CD14-positive monocyte (primary cell): ENCODE measurements around the gene ALS2CL. TPM values are rescaled to one million over a fixed set of nuclear protein-coding genes. Genes with fewer than 3 reads are reported as not detected.

Experiments used
- DNase-seq, 3 donors: peaks; one replicate each; pipeline ENCODE4 v3.0.0-alpha.2; 2011 to 2022
- H2AFZ ChIP-seq: 2 replicates; pipeline ENCODE4 v1.6.0; 2012; ENCODE audit warnings: mild to moderate bottlenecking, low read depth, low read length, inconsistent platforms; ENCODE audit not compliant: insufficient read depth, poor library complexity, severe bottlenecking
- H3K27ac ChIP-seq, 2 donors: 1 replicate in 1 of 2; 2 replicates in 1 of 2; pipeline ENCODE4 v1.5.1; 2012 to 2013; ENCODE audit warnings: low read length in 2 of 2, control low read depth in 1 of 2, inconsistent platforms in 1 of 2, low read depth in 1 of 2, mild to moderate bottlenecking in 1 of 2
- H3K27me3 ChIP-seq, 2 donors: one replicate each; pipeline versions ENCODE4 v1.6.0 to v1.6.1; 2011 to 2013; ENCODE audit warnings: low read length in 2 of 2; ENCODE audit not compliant: control insufficient read depth in 2 of 2, insufficient read depth in 2 of 2
- H3K36me3 ChIP-seq, 2 donors: replicated peaks in 1 of 2; 1 replicate in 1 of 2; 2 replicates in 1 of 2; pipeline versions ENCODE4 v1.5.1 to v1.6.1; 2012 to 2013; ENCODE audit warnings: low read length in 2 of 2, control low read depth in 1 of 2, inconsistent platforms in 1 of 2, mild to moderate bottlenecking in 1 of 2; ENCODE audit not compliant: insufficient read depth in 2 of 2, control insufficient read depth in 1 of 2
- H3K4me1 ChIP-seq, 2 donors: 1 replicate in 1 of 2; 2 replicates in 1 of 2; pipeline versions ENCODE4 v1.5.1 to v1.6.1; 2012 to 2013; ENCODE audit warnings: low read length in 2 of 2, control low read depth in 1 of 2, inconsistent platforms in 1 of 2, mild to moderate bottlenecking in 1 of 2, moderate library complexity in 1 of 2; ENCODE audit not compliant: insufficient read depth in 2 of 2, control insufficient read depth in 1 of 2
- H3K4me2 ChIP-seq: replicated peaks from 2 replicates; pipeline ENCODE3; 2012; ENCODE audit warnings: low read length, moderate library complexity, mild to moderate bottlenecking; ENCODE audit not compliant: poor library complexity, severe bottlenecking; ENCODE audit errors: extremely low read depth
- H3K4me3 ChIP-seq, 3 experiments: fragments of 200-600 bp in 1 of 3; sonication (generic) in 1 of 3; replicated peaks in 1 of 3; 1 replicate in 2 of 3; 2 replicates in 1 of 3; pipeline ENCODE4 v1.5.1; 2011 to 2013; ENCODE audit warnings: low read length in 3 of 3, mild to moderate bottlenecking in 3 of 3, control low read depth in 2 of 3, low read depth in 2 of 3, inconsistent platforms in 1 of 3, moderate library complexity in 1 of 3
- H3K79me2 ChIP-seq: 2 replicates; pipeline ENCODE4 v1.6.0; 2012; ENCODE audit warnings: mild to moderate bottlenecking, control low read depth, inconsistent platforms, low read length, moderate library complexity; ENCODE audit not compliant: insufficient read depth
- H3K9ac ChIP-seq: 2 replicates; pipeline ENCODE4 v1.6.0; 2017; ENCODE audit warnings: low read length, mild to moderate bottlenecking; ENCODE audit not compliant: insufficient read depth, poor library complexity, severe bottlenecking
- H3K9me3 ChIP-seq, 2 donors: replicated peaks in 1 of 2; 1 replicate in 1 of 2; 2 replicates in 1 of 2; pipeline versions ENCODE4 v1.5.1 to v1.6.1; 2012 to 2013; ENCODE audit warnings: low read length in 2 of 2, control low read depth in 1 of 2; ENCODE audit not compliant: control insufficient read depth in 1 of 2, insufficient read depth in 1 of 2
- H4K20me1 ChIP-seq: 2 replicates; pipeline ENCODE4 v1.6.0; 2012; ENCODE audit warnings: mild to moderate bottlenecking, low read length, control low read depth, moderate library complexity; ENCODE audit not compliant: insufficient read depth
- H3K27ac Mint-ChIP-seq, 7 donors: one replicate each; pipeline ENCODE4 v1.8.0; 2020; ENCODE audit warnings: mild to moderate bottlenecking in 7 of 7, mixed read lengths in 7 of 7, moderate library complexity in 6 of 7, inconsistent platforms in 2 of 7
- H3K27me3 Mint-ChIP-seq, 3 donors: one replicate each; pipeline ENCODE4 v1.8.0; 2021 to 2022; ENCODE audit warnings: low read depth in 3 of 3, mild to moderate bottlenecking in 3 of 3, mixed read lengths in 3 of 3, moderate library complexity in 3 of 3, inconsistent platforms in 1 of 3
- H3K36me3 Mint-ChIP-seq, 2 donors: one replicate each; pipeline ENCODE4 v1.8.0; 2020; ENCODE audit warnings: mixed read lengths in 2 of 2, inconsistent platforms in 1 of 2, mild to moderate bottlenecking in 1 of 2
- H3K4me1 Mint-ChIP-seq: one replicate; pipeline ENCODE4 v1.8.0; 2020; ENCODE audit warnings: mild to moderate bottlenecking, mixed read lengths
- H3K4me3 Mint-ChIP-seq, 2 donors: one replicate each; pipeline ENCODE4 v1.8.0; 2020; ENCODE audit warnings: mild to moderate bottlenecking in 2 of 2, mixed read lengths in 2 of 2, moderate library complexity in 1 of 2
- H3K9me3 Mint-ChIP-seq, 7 donors: one replicate each; pipeline ENCODE4 v1.8.0; 2020 to 2022; ENCODE audit warnings: mixed read lengths in 7 of 7, mild to moderate bottlenecking in 6 of 7, moderate library complexity in 6 of 7, inconsistent platforms in 2 of 7
- CTCF ChIP-seq: fragments of 200-600 bp; IDR thresholded peaks from one replicate; pipeline ENCODE4 v1.8.0; 2022; ENCODE audit warnings: antibody characterized with exemption, mild to moderate bottlenecking
- WGBS: methylation state at CpG from one replicate; pipeline ENCODE4 v1.1.5; 2013; ENCODE audit warnings: missing lambda C conversion rate; ENCODE audit not compliant: insufficient coverage; 5-methylcytosine and 5-hydroxymethylcytosine counted together
- intact Hi-C, 2 donors: fragments of 100-400 bp; cut with micrococcal nuclease; formaldehyde crosslinking; loops; one replicate each; pipeline versions ENCODE4 v1.15.0 to v1.15.1; 2023
- polyA plus RNA-seq, 3 donors: library from polyadenylated mRNA; depleted of rRNA in 1 of 3; unstranded in 2 of 3; stranded (reverse) in 1 of 3; fragments of 300-500 nt in 2 of 3; fragments of >200 nt in 1 of 3; fragmentation: Illumina TruSeq in 2 of 3; gene quantifications; 1 replicate in 2 of 3; 2 replicates in 1 of 3; pipeline ENCODE4 v1.2.3, GENCODE V29; 2012 to 2021

The ALS2CL gene
- polyA plus RNA-seq, 3 donors, result 0.38 to 5.7 (median 0.55) TPM

- no CpG with 5 or more reads among the region's 6 CpGs for WGBS
- peaks cover 6% of the 10 kb centered on the region for H3K4me1 Mint-ChIP-seq
- intact Hi-C loops, result no loop called here
Measured at GRCh38 chr3:46642971-46643370, 50.5 kb downstream of the ALS2CL start.

GRCh38 chr3:46640927-46641326 lies 52.6 kb downstream of the ALS2CL start:
- Histone ChIP-seq H4K20me1 (no peaks in the 10 kb centered on the region), H3K4me2 (no peak overlapping the region), H3K4me3 (no peak overlapping the region), H3K27ac (no peak overlapping the region), H2AFZ (no peak overlapping the region), H3K27me3 (no peaks in the 10 kb centered on the region), H3K9me3 (peaks cover 0 to 7% of the 10 kb centered on the region in 2 donors), H3K36me3 (no peaks in the 10 kb centered on the region), H3K9ac (no peak overlapping the region), H3K79me2 (no peaks in the 10 kb centered on the region), H3K4me1 (no peaks in the 10 kb centered on the region)
- Mint-ChIP-seq H3K27ac (no peak overlapping the region), H3K27me3 (peaks cover 4 to 10% (median 7%) of the 10 kb centered on the region in 3 donors), H3K4me3 (no peak overlapping the region), H3K9me3 (peaks cover 5 to 13% (median 10%) of the 10 kb centered on the region in 7 donors), H3K4me1 (peaks cover 6% of the 10 kb centered on the region), H3K36me3 (no peaks in the 10 kb centered on the region)
- no peak for TF ChIP-seq CTCF
- DNase-seq, result no peak
- whole genome bisulfite sequencing, result 71% methylated on average over 1 of the region's 3 CpGs
- intact Hi-C loops, result no loop called here

More at GRCh38 chr3:46642971-46643370, 50.5 kb downstream of the ALS2CL start:
- no peaks in the 10 kb centered on the region for H3K27me3 ChIP-seq
- H3K4me1 ChIP-seq, result no peaks in the 10 kb centered on the region
- Mint-ChIP-seq H3K27me3 (peaks cover 4 to 10% (median 7%) of the 10 kb centered on the region in 3 donors), H3K36me3 (no peaks in the 10 kb centered on the region), H3K27ac (no peak overlapping the region), H3K9me3 (peaks cover 5 to 13% (median 10%) of the 10 kb centered on the region in 7 donors), H3K4me3 (no peak overlapping the region)
- TF ChIP-seq CTCF, result no peak
- H4K20me1 ChIP-seq, result no peaks in the 10 kb centered on the region
- no peak for DNase-seq
- H3K4me2 ChIP-seq, result no peak overlapping the region
- H3K79me2 ChIP-seq, result no peaks in the 10 kb centered on the region
- H3K9me3 ChIP-seq, result peaks cover 0 to 7% of the 10 kb centered on the region in 2 donors
- no peak overlapping the region for H3K9ac ChIP-seq
- H3K4me3 ChIP-seq, result no peak overlapping the region
- H3K36me3 ChIP-seq, result no peaks in the 10 kb centered on the region
- no peak overlapping the region for H3K27ac ChIP-seq
- no peak overlapping the region for H2AFZ ChIP-seq
